NCI-H1092 treated with DMSO at 0.1 percent for 48 hours (cell line): ENCODE results near the gene WNT9A.

Experiments
- DNase-seq: peaks from one replicate; lab custom pipeline; 2025; lab: John Stamatoyannopoulos, UW

WNT9A gene

DNA sequence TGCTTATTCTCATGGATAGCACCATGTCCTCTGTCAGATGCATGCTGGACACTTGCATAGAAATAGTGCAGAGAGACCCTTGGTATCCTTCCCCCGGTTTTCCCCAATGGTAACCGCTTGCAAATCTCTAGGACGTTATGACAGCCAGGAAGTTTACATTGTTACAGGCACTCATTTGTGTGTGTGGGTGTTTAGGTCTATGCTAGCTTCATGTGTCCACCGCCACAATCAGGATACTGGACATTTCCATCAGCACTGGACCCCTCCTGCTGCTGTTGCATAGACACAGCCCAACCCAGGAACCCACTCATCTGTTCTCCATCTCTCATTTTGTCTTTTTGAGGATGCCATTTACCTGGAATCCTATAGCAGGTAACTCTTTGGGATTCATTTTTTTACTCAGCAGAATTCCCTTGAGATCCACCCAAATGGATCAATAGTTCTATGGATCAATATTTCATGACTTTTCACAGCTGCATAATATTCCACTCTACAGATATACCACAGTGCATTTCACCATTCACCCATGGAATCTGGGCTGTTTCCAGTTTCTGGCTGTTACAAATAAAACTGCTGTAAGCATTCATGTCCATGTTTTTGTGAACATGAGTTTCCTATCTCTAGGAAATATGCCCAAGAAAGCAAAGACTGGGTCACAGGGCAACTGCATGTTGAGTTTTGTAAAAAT lies 6.6 kb upstream of the WNT9A start:
- DNase-seq = no peak

GRCh38 chr1:227953022-227953412 lies 5.3 kb upstream of the WNT9A start:
- DNase-seq = no peak

GRCh38 chr1:227952374-227953021 lies 4.8 kb upstream of the WNT9A start:
- DNase-seq = no peak

DNA sequence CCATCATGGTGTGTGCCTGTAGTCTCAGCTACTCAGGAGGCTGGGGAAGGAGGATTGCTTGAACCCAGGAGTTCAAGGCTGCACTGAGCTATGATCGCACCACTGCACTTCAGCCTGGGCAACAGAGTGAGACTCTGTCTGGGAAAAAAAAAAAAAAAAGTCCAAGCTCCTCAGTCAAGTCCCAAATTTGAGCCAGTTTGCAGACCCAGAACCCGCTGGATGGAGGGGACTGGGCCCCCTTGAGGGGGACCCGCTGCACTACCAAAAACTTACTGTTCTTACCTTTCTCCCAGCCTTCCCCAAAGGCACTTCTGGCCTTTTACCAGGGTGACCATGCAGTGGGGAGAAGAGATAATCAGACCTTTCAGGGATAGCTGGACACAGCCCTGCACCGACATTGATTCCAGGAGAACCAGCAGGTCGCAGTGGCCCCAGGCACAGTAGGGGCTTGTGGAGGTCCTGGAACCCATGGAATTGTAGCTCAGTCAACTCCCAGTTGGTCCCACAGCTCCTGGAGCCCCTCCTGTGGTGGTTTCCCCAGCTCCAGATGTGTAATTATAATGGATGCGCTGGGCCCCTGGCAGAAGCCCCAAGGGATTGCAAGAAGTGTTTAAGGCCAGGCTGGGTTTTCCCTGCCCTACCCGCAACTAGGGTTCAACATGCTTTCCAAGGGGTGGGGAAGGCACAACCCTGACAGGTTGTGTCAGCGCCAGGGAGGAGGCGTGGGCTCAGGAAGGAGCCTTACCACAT lies 4.1 kb upstream of the WNT9A start:
- no peak for DNase-seq

DNA sequence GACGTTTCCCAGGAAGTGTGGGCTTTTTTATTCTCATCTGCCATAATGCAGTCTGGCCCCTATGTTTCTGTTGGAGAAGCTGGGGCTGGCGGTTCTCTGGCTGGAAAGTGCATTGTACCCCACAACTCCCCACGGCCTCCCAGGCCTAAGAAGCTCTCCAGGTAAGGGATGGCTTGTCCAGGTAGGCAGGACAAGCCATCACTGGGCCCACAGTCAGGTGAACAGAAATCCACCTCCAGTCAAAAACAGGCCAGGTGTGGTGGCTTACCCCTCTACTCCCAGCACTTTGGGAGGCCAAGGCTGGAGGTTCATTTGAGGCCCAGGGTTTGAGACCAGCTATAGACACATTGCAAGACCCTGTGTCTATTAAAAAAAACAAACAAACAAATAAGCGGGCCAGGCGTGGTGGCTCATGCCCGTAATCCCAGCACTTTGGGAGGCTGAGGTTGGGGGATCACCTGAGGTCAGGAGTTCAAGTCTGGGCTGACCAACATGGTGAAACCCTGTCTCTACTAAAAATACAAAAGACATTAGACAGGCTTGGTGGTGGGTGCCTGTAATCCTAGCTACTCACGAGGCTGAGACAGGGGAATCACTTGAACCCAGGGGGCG lies 3.1 kb upstream of the WNT9A start:
- DNase-seq = no peak

- DNase-seq = no peak
Observed at GRCh38 chr1:227949954-227950734, 2.4 kb upstream of the WNT9A start.

DNA sequence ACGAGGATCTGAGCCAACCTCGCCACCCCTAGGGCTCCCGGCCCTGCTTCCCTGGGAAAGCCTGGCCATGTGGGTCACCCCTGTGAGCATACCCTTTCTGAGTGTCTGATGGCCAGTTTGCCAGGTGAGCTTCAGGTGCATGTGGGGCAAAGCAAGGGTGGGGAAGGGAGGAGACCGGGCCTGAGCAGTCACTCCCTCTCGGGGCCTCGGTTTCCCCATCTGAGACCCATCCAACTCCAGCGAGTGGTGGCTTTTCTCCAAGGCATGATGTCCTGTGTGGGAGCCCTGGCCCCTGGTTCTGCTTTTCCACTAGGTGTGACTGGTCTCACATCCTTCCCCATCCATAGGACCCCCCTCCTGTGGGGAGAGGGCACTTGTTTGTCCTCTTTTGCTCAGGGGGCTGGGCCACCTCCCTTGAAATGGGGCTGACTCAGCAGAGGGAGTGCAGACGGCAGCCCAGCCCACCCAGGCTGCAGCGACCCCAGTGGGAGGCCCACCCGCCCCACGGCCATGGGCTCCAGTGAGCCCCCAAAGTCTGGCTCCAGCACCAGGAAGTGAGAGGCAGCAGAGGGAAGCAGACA lies 1.7 kb upstream of the WNT9A start:
- no peak for DNase-seq

DNA sequence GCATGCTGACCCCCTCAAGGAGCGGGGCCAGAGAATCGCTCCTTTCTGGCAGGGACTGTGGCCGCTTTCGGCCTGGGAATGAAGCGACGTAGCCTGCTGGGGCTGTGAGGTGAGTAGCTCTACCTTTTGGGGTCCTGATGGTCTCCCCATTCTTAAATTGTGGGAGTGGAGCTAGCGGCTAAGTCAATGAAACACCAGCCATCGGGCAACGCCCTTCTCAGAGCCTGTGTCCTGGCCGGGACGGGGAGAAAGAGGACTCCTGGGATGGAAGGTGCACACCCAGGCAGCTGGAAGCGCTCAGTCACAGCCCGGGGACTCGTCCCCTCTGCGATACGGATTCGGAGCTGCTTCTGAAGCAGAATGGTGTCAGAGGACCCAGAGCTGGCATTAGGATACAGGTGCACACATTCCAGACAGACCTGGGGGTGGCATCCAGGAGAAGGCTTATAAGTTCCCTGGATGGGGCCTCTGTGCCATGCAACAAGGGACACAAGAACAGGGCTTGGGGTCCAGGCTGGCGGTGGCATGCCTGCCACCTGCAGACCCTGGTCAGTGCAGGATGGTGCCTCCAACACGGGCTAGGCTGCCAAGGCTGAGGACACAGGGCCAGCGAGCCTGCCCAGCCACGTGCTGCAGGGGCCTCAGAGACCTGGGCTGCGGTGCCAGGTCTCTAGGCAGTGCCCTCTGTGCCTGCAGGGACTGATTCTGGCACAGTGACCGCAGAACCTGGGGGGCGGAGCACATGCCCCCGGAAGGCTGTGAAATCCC lies 945 bp upstream of the WNT9A start:
- DNase-seq = no peak

- no peak for DNase-seq
Observed at GRCh38 chr1:227947386-227947675, 401 bp downstream of the WNT9A start.

DNA sequence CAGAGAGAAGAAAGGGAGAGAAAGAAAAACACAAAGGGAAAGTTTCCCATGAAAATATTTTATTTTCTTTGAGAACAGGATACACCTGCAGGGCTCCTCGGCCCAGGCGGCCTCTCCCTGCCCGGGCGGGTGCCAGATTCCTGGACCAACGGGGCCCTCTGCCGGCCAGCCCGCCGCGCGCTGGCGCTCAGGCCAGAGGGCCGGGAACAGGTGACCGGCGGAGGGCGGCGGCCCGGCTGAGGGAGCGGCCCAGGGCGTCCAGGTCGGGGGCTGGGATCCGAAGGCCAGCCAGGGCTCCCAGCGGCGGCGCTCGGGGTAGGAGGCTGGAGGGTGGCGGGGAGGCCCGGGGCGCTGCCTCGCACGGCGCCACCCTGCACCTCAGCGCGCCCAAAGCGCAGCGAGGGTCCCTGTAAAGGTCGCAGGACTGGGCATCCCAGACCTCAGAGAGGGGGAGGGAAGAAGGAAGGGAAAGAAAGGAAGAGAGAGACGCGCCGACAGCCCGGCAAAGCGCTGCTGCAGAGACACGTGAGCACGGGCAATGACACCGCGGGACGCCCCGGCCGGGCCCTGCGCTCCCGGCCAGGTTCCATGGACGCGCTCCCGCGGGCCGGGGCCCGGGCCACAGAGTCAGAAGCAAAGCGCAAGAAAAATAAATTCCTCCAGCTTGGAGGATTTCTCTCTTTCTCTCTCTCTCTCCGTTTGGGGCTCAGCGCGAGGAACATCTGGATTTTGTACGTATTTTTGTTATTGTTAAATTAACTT lies 927 bp downstream of the WNT9A start:
- DNase-seq = peak; percentile 78

- peak; percentile 78 for DNase-seq
Observed at GRCh38 chr1:227945891-227946623, 1.7 kb downstream of the WNT9A start.

DNA sequence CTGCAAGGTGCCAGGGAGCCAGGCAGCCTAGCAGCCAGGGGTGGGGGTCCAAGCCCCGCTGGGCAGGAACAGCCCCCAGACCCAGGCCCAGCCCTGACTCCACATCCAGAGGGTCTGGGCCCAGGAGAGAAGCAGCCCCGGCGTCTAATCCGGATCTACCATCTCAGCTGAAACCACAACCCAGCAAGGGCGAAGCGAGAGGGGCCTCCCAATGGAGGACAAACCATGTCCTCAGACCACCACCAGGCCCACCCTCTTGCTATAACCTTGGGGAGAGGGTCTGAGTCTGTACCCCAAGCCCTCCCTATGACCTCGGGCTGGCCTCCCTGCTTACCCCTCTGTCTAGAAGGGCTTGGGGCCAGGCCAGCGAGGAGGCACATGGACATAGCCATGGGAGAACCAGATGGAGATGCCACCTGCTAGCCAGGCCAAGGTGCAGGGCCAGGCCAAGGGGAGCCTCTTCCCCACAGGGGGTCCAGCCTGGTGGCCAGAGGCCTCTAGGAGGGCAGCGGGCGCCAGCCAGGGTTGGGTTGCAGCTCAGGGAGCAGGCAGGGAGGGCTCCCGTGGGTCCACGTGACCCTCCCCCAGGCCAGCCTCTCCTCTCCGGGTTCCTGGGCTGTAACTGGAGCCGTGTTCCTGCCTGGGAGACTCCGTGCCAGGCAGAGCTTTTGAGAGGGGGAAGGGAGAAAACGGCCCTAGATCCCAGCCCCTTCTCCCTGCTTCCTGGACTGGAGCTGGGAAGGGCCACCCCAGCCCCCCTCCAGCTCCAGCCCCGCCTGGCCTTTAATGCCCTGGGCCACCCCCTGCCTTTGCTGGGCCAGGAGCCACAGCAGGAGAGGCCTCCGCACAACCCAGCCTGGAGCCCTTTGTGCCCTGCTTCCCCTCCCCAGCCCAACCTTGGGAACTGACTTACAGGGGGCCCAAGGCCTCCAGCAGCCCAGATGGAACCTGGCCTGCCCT lies 2.5 kb downstream of the WNT9A start:
- DNase-seq = peak; percentile 62

DNA sequence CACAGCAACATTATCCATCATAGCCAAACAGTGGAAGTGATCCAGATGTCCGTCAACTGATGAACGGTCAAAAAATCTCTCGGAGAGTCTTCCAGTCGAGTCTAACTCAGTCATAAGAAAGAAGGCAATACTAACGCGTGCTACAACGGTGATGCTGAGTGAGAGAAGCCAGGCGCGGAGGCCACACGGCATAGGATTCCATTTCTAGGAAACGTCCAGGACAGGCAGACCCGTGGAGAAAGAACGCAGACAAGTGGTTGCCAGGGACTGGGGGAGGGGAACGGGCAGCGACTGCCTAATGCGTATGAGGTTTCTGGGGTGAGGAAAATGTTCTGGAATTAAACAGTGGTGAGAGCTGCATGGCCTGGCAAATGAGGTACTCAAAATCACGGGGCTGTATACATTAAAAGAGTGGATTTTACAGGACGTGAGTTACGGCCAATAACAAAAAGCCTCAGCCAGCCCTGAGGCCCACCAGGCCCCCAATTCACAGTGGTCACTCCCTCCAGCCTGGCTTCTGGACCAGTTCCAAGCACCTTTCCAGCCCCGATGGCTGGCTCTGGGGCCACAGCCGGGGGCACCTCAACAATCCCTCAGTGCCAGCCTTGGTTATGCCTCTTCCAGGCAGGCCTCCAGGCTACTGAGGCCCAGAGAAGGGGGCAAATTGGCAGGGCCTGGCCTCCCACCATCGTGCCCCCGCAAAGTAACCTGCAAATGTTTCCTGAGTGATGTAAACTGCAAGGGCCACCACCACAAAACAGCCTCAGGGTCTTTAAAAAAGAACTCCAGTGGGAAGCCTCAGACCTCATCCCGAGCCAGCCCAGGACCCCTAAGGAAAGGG lies 3.4 kb downstream of the WNT9A start:
- no peak for DNase-seq

GRCh38 chr1:227943381-227944089 lies 4.2 kb downstream of the WNT9A start:
- DNase-seq = no peak

GRCh38 chr1:227942716-227943261 lies 4.9 kb downstream of the WNT9A start:
- DNase-seq = no peak

GRCh38 chr1:227942021-227942715 lies 5.6 kb downstream of the WNT9A start:
- DNase-seq = no peak
